HepG2 (cell line): ENCODE results near the gene AIDA. TPM values are rescaled to one million over a fixed set of nuclear protein-coding genes. Genes with fewer than 3 reads are reported as not detected.
A peak's percentile ranks its signal among the peaks of the same experiment; 100 is the strongest.

Experiments used
- ARNT2 ChIP-seq: sonication (generic); formaldehyde crosslinking; IDR thresholded peaks from 2 replicates; pipeline ENCODE4 v1.8.0; 2022; ENCODE audit warnings: mild to moderate bottlenecking, low read depth, missing genetic modification reagents, moderate library complexity
- CEBPG ChIP-seq: IDR thresholded peaks from 2 replicates; pipeline ENCODE4 v1.6.1; 2016
- CHD2 ChIP-seq: IDR thresholded peaks from 2 replicates; pipeline ENCODE4 v1.6.1; 2011; ENCODE audit warnings: low read depth, low read length, improper control_type of control experiment
- MBNL3 ChIP-seq: fragments of 250-450 bp; sonication (Bioruptor Pico); conservative IDR thresholded peaks from 2 replicates; pipeline ENCODE4 v1.8.0; 2022; ENCODE audit warnings: mild to moderate bottlenecking, inconsistent platforms
- NCOA5 ChIP-seq: sonication (generic); formaldehyde crosslinking; IDR thresholded peaks from 2 replicates; pipeline ENCODE4 v1.4.0; 2020; ENCODE audit warnings: missing genetic modification reagents
- NFE2L2 ChIP-seq: fragments of 150-350 bp; IDR thresholded peaks from 2 replicates; pipeline ENCODE4 v1.6.1; 2014; ENCODE audit warnings: low read length
- PCBP1 ChIP-seq: fragments of 200-400 bp; formaldehyde crosslinking; IDR thresholded peaks from 2 replicates; pipeline ENCODE4 v1.6.1; 2017; ENCODE audit warnings: mild to moderate bottlenecking, low read depth, low read length, borderline replicate concordance
- SIN3B ChIP-seq: fragments of 150-350 bp; IDR thresholded peaks from 2 replicates; pipeline ENCODE4 v1.6.1; 2014; ENCODE audit warnings: low read length
- SMYD3 ChIP-seq: sonication (generic); formaldehyde crosslinking; IDR thresholded peaks from 2 replicates; pipeline ENCODE4 v1.8.1; 2023; ENCODE audit warnings: mild to moderate bottlenecking, missing genetic modification reagents
- STAG1 ChIP-seq: sonication (generic); formaldehyde crosslinking; IDR thresholded peaks from 2 replicates; pipeline ENCODE4 v1.4.0; 2020; ENCODE audit warnings: missing genetic modification reagents
- ZNF326 ChIP-seq: sonication (generic); formaldehyde crosslinking; IDR thresholded peaks from 2 replicates; pipeline ENCODE4 v1.4.0; 2020; ENCODE audit warnings: missing genetic modification reagents, borderline replicate concordance
- ZNF605 ChIP-seq: sonication (generic); formaldehyde crosslinking; IDR thresholded peaks from 2 replicates; pipeline ENCODE4 v1.8.0; 2022; ENCODE audit warnings: mild to moderate bottlenecking, missing genetic modification reagents
- ZNF766 ChIP-seq: sonication (generic); formaldehyde crosslinking; IDR thresholded peaks from 2 replicates; pipeline ENCODE4 v1.5.0; 2020; ENCODE audit warnings: missing genetic modification reagents, borderline replicate concordance
- polyA plus RNA-seq, 8 experiments: library from polyadenylated mRNA; depleted of rRNA in 3 of 8; stranded (reverse) in 7 of 8; unstranded in 1 of 8; fragments of >200 nt; fragmentation: Illumina TruSeq in 4 of 8; extraction: Trizol in 4 of 8; gene quantifications; 2 replicates each; pipeline versions ENCODE4 v1.2.1 to v1.2.3, GENCODE V29; 2011 to 2016; ENCODE audit warnings: low read depth in 4 of 8, missing spikeins in 1 of 8, mixed read lengths in 1 of 8; ENCODE audit not compliant: insufficient read depth in 1 of 8
- total RNA-seq, 5 experiments: library from RNA; depleted of rRNA; stranded (reverse); fragments of >200 nt; fragmentation: Illumina TruSeq; extraction: Trizol; gene quantifications; 2 replicates each; pipeline ENCODE4 v1.2.3, GENCODE V29; 2016; ENCODE audit warnings: low read depth in 1 of 5
- TF ChIP-seq, protein P1 (sequence below): sonication (generic); formaldehyde crosslinking; IDR thresholded peaks from 2 replicates; pipeline ENCODE4 v1.8.1; 2022; ENCODE audit warnings: low read depth, mild to moderate bottlenecking, missing genetic modification reagents
- TF ChIP-seq, protein P2 (sequence below): sonication (generic); formaldehyde crosslinking; conservative IDR thresholded peaks from 2 replicates; pipeline ENCODE4 v1.4.0; 2020; ENCODE audit warnings: mild to moderate bottlenecking, missing genetic modification reagents, moderate library complexity
- TF ChIP-seq, protein P3 (sequence below): sonication (generic); formaldehyde crosslinking; conservative IDR thresholded peaks from 2 replicates; pipeline ENCODE4 v1.8.0; 2022; ENCODE audit warnings: missing genetic modification reagents
- TF ChIP-seq, protein P4 (sequence below): sonication (generic); formaldehyde crosslinking; IDR thresholded peaks from 2 replicates; pipeline ENCODE4 v1.5.0; 2020; ENCODE audit warnings: mild to moderate bottlenecking, missing genetic modification reagents, borderline replicate concordance

Gene AIDA
- total and polyA plus RNA-seq, 2 of the 13 experiments (the other 11 are each of a cell fraction or from before 2014, with no cell fraction given), result 17.5 to 35.4 TPM

DNA sequence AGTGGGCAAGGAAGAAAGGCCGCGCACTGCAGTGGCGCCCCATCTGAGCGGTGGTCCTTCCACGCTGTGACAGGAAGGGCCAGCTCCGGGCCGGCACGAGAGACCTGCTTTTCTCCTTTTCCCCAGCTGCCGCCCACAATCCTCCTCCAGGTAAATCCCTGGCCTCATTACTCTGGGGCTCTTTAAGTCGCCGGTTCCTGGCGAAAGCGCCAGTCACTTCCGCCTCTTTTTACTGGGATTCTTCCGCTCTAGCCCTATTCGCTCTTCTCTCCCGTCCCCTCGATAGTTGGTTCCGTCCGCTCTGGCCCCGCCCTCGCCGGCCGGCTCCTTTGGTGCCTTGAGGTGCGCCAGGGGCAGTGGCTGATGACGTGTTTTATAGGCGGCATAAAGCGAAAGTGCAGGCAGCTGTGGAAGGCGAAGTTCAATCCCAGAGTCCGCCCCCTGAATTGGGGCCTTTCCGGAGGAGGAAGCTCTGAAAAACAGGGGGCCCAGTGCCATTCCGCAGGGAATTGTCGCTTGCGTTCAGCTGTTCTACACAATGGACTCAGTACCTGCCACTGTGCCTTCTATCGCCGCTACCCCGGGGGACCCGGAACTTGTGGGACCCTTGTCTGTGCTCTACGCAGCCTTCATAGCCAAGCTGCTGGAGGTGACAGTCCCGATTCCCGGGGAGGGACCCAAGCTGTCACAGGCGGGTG lies 68.2 kb downstream of the AIDA start (continued):
- TF ChIP-seq, protein P1, sequence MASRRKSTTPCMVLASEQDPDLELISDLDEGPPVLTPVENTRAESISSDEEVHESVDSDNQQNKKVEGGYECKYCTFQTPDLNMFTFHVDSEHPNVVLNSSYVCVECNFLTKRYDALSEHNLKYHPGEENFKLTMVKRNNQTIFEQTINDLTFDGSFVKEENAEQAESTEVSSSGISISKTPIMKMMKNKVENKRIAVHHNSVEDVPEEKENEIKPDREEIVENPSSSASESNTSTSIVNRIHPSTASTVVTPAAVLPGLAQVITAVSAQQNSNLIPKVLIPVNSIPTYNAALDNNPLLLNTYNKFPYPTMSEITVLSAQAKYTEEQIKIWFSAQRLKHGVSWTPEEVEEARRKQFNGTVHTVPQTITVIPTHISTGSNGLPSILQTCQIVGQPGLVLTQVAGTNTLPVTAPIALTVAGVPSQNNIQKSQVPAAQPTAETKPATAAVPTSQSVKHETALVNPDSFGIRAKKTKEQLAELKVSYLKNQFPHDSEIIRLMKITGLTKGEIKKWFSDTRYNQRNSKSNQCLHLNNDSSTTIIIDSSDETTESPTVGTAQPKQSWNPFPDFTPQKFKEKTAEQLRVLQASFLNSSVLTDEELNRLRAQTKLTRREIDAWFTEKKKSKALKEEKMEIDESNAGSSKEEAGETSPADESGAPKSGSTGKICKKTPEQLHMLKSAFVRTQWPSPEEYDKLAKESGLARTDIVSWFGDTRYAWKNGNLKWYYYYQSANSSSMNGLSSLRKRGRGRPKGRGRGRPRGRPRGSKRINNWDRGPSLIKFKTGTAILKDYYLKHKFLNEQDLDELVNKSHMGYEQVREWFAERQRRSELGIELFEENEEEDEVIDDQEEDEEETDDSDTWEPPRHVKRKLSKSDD (CRISPR knock-in tag), result no peak; the same call in 1 of the 2 replicates
- TF ChIP-seq NFE2L2, result peak; percentile 25; the same call in 1 of the 2 replicates
- TF ChIP-seq MBNL3 (CRISPR knock-in tag), result no peak
- TF ChIP-seq PCBP1, result 0 out of 2 replicates have a peak, but pooled peaks have one; percentile 88
- TF ChIP-seq NCOA5, result no peak
- peak; percentile 70 for TF ChIP-seq SIN3B
- no peak for TF ChIP-seq CEBPG
- TF ChIP-seq, protein P2, sequence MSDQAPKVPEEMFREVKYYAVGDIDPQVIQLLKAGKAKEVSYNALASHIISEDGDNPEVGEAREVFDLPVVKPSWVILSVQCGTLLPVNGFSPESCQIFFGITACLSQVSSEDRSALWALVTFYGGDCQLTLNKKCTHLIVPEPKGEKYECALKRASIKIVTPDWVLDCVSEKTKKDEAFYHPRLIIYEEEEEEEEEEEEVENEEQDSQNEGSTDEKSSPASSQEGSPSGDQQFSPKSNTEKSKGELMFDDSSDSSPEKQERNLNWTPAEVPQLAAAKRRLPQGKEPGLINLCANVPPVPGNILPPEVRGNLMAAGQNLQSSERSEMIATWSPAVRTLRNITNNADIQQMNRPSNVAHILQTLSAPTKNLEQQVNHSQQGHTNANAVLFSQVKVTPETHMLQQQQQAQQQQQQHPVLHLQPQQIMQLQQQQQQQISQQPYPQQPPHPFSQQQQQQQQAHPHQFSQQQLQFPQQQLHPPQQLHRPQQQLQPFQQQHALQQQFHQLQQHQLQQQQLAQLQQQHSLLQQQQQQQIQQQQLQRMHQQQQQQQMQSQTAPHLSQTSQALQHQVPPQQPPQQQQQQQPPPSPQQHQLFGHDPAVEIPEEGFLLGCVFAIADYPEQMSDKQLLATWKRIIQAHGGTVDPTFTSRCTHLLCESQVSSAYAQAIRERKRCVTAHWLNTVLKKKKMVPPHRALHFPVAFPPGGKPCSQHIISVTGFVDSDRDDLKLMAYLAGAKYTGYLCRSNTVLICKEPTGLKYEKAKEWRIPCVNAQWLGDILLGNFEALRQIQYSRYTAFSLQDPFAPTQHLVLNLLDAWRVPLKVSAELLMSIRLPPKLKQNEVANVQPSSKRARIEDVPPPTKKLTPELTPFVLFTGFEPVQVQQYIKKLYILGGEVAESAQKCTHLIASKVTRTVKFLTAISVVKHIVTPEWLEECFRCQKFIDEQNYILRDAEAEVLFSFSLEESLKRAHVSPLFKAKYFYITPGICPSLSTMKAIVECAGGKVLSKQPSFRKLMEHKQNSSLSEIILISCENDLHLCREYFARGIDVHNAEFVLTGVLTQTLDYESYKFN, result peak; percentile 80
- TF ChIP-seq, protein P3, sequence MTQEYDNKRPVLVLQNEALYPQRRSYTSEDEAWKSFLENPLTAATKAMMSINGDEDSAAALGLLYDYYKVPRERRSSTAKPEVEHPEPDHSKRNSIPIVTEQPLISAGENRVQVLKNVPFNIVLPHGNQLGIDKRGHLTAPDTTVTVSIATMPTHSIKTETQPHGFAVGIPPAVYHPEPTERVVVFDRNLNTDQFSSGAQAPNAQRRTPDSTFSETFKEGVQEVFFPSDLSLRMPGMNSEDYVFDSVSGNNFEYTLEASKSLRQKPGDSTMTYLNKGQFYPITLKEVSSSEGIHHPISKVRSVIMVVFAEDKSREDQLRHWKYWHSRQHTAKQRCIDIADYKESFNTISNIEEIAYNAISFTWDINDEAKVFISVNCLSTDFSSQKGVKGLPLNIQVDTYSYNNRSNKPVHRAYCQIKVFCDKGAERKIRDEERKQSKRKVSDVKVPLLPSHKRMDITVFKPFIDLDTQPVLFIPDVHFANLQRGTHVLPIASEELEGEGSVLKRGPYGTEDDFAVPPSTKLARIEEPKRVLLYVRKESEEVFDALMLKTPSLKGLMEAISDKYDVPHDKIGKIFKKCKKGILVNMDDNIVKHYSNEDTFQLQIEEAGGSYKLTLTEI (CRISPR knock-in tag), result no peak
- peak; percentile 75; the same call in 1 of the 2 replicates for TF ChIP-seq ZNF766 (CRISPR knock-in tag)
- TF ChIP-seq SMYD3 (CRISPR knock-in tag), result peak; percentile 57; the same call in 1 of the 2 replicates
- TF ChIP-seq CHD2, result peak; percentile 72; the same call in 1 of the 2 replicates
- TF ChIP-seq ZNF605 (CRISPR knock-in tag), result peak; percentile 94
- no peak for TF ChIP-seq ZNF326 (CRISPR knock-in tag)
- TF ChIP-seq, protein P4, sequence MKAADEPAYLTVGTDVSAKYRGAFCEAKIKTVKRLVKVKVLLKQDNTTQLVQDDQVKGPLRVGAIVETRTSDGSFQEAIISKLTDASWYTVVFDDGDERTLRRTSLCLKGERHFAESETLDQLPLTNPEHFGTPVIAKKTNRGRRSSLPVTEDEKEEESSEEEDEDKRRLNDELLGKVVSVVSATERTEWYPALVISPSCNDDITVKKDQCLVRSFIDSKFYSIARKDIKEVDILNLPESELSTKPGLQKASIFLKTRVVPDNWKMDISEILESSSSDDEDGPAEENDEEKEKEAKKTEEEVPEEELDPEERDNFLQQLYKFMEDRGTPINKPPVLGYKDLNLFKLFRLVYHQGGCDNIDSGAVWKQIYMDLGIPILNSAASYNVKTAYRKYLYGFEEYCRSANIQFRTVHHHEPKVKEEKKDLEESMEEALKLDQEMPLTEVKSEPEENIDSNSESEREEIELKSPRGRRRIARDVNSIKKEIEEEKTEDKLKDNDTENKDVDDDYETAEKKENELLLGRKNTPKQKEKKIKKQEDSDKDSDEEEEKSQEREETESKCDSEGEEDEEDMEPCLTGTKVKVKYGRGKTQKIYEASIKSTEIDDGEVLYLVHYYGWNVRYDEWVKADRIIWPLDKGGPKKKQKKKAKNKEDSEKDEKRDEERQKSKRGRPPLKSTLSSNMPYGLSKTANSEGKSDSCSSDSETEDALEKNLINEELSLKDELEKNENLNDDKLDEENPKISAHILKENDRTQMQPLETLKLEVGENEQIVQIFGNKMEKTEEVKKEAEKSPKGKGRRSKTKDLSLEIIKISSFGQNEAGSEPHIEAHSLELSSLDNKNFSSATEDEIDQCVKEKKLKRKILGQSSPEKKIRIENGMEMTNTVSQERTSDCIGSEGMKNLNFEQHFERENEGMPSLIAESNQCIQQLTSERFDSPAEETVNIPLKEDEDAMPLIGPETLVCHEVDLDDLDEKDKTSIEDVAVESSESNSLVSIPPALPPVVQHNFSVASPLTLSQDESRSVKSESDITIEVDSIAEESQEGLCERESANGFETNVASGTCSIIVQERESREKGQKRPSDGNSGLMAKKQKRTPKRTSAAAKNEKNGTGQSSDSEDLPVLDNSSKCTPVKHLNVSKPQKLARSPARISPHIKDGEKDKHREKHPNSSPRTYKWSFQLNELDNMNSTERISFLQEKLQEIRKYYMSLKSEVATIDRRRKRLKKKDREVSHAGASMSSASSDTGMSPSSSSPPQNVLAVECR (CRISPR knock-in tag), result peak; percentile 97
- peak; percentile 20; the same call in 1 of the 2 replicates for TF ChIP-seq STAG1 (CRISPR knock-in tag)
- peak; percentile 44; the same call in 1 of the 2 replicates for TF ChIP-seq ARNT2 (CRISPR knock-in tag)
